HG03060 (cell line): Measurements from ENCODE around the gene CCL17.
"Not testable (repeated sequence)": the region's sequence is repeated elsewhere in the genome, so short reads cannot be mapped to it uniquely, and the experiment has no call there.

ENCODE experiments used
- ATAC-seq: cut with Tn5 transposase; IDR thresholded peaks from one replicate; pipeline ENCODE4 v1.9.1; 2021; ENCODE audit warnings: low read depth, moderate number of reproducible peaks; ENCODE audit not compliant: unreplicated experiment

Gene CCL17

GRCh38 chr16:57427824-57428223 is 23.3 kb downstream of the CCL17 start:
- no peak for ATAC-seq

GRCh38 chr16:57430955-57431354 is 26.4 kb downstream of the CCL17 start:
- ATAC-seq = no peak

- ATAC-seq = no peak
These were observed 27.9 kb downstream of the CCL17 start for GRCh38 chr16:57432505-57432904.

GRCh38 chr16:57432989-57433388 is 28.4 kb downstream of the CCL17 start:
- ATAC-seq = no peak

- ATAC-seq = no peak
These were observed 29.4 kb downstream of the CCL17 start for GRCh38 chr16:57434003-57434402.

GRCh38 chr16:57435838-57436237 is 31.3 kb downstream of the CCL17 start:
- no peak for ATAC-seq

GRCh38 chr16:57439947-57440346 is 35.4 kb downstream of the CCL17 start:
- not testable (repeated sequence) for ATAC-seq

- not testable (repeated sequence) for ATAC-seq
These were observed 36.0 kb downstream of the CCL17 start for GRCh38 chr16:57440551-57440950.

GRCh38 chr16:57444711-57445110 is 40.1 kb downstream of the CCL17 start:
- no peak for ATAC-seq

- ATAC-seq = no peak
These were observed 40.9 kb downstream of the CCL17 start for GRCh38 chr16:57445510-57445909.

- peak; percentile 22 for ATAC-seq
These were observed 42.1 kb downstream of the CCL17 start for GRCh38 chr16:57446531-57447185.

GRCh38 chr16:57447186-57447962 is 42.8 kb downstream of the CCL17 start, which contains the start of the genes CIAPIN1 and COQ9:
Gene CIAPIN1 (minus strand): TSS chr16:57447385. CDS start chr16:57440928, 6,457 bp downstream.
Gene COQ9 (plus strand): TSS chr16:57447479. CDS start chr16:57447506, 27 bp downstream.
- ATAC-seq = peak; percentile 59

- no peak for ATAC-seq
These were observed 47.5 kb downstream of the CCL17 start for GRCh38 chr16:57452021-57452420.

- peak; percentile 70 for ATAC-seq
These were observed 57.8 kb downstream of the CCL17 start, which contains the start of gene POLR2C for GRCh38 chr16:57462209-57462977. Gene POLR2C (plus strand): TSS chr16:57462679. CDS start chr16:57462725, 46 bp downstream.

GRCh38 chr16:57462978-57463362 is 58.4 kb downstream of the CCL17 start:
- no peak for ATAC-seq

- ATAC-seq = no peak
These were observed 60.0 kb downstream of the CCL17 start for GRCh38 chr16:57464523-57464922.
